Fibroblast of mammary gland (primary cell): ENCODE results near the gene CD34.

Experiments
- DNase-seq: peaks from one replicate; pipeline ENCODE4 v3.0.0-alpha.2; 2010; ENCODE audit warnings: low read depth
- H3K4me3 ChIP-seq: 2 replicates; pipeline ENCODE4 v1.5.1; 2011; ENCODE audit warnings: low read depth, mild to moderate bottlenecking, low read length, moderate library complexity; ENCODE audit not compliant: control insufficient read depth
- TF ChIP-seq, protein P1 (sequence below): conservative IDR thresholded peaks from 2 replicates; pipeline ENCODE4 v1.5.1; 2011; ENCODE audit warnings: low read depth, low read length, inconsistent platforms; ENCODE audit not compliant: control insufficient read depth, insufficient read depth

The CD34 gene

DNA sequence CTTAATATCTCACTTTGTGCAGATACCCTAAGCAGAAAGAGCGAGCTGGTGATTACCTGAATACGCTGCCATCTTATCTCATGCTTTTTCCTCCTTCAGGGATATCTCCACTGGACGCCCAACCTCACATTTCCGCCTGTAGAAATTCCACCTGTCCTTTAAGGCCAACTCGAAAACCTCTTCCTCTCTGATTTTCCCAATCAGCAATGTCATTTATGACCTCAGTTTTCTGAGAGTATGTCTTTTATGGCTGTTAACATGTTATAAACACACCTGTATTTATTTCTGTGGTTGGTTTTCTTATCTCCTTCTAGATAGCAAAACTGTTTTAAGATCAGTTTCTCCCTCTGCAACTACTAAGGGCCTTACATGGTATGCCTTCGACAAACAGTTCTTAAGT lies 41.1 kb downstream of the CD34 start:
- H3K4me3 ChIP-seq: no peak overlapping the region
- TF ChIP-seq, protein P1, sequence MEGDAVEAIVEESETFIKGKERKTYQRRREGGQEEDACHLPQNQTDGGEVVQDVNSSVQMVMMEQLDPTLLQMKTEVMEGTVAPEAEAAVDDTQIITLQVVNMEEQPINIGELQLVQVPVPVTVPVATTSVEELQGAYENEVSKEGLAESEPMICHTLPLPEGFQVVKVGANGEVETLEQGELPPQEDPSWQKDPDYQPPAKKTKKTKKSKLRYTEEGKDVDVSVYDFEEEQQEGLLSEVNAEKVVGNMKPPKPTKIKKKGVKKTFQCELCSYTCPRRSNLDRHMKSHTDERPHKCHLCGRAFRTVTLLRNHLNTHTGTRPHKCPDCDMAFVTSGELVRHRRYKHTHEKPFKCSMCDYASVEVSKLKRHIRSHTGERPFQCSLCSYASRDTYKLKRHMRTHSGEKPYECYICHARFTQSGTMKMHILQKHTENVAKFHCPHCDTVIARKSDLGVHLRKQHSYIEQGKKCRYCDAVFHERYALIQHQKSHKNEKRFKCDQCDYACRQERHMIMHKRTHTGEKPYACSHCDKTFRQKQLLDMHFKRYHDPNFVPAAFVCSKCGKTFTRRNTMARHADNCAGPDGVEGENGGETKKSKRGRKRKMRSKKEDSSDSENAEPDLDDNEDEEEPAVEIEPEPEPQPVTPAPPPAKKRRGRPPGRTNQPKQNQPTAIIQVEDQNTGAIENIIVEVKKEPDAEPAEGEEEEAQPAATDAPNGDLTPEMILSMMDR: no peak
- no peak for DNase-seq

DNA sequence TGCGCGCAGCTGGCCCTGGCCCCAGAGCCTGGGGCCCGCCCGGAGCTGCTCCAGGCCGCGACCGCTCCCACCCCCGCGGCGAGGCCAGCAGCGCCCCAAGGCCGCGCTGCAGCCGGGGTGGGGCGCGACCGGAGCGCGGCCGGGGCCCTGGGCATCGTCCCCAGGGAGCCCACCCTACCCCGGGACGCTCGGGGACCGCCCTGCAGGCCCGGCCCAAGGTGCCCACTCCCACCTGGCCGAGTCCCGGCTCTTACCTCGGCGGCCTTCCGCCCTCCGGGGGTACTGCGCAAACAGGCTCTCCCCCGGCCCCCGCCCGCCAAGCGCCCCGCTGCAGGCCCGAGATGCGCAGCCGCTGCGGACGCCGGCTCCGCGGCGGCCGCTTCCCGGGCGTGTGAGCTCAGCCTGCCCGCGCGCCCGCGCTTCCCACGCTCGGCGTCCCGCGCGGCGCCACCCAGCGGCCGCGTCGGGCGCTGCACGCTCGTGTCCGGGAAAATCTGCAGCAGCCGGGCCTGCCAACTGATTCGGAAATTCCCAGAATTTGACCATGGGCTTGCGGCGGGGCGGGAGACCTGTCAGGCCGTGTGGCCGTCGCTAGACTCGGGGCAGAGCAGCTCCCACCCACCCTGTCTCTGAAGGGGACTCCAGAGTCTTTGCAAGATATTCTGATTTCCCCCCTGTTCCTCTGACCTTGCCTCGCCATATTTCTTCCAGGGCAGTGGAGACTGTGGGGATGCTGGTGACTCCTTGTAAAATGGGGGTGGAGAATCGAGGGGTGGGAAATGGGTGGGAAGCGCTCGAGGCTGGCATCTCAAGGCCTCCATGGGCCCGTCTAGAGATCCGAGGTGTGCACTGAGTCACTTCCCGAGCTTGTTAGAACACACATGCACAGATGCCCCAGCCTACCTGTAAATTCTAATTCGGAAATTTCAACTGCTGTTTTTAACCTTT lies 41.9 kb downstream of the CD34 start:
- TF ChIP-seq, protein P1: peak; percentile 42
- peak; percentile 61 for DNase-seq
- peak overlapping the region; percentile 68 for H3K4me3 ChIP-seq

DNA sequence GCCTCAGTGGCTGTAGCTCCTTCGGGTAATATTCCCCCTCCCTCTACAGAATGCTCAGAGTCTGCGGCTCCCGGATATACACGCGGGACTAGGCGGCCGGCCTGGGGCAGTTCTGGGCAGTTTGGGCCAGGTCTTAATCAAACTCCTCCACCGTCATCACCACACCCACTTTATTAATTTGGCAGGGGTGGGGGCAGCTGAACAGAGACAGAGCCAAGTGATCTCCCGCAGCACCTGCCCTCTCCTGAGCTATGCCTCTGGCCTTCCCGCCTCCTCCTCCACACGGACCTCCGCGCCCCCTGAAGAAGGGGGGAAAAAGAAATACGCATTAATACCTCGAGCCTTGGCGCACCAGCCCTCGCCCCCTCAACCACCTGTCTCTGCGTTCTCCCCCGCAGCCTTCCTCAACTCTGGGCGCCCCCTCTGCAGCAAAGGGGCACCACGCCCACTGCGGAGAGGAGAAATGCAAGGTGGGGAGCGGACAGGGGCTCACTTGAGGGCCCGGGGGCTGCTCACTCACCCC lies 42.6 kb downstream of the CD34 start:
- peak overlapping the region; percentile 68 for H3K4me3 ChIP-seq
- TF ChIP-seq, protein P1: no peak
- peak; percentile 48 for DNase-seq

DNA sequence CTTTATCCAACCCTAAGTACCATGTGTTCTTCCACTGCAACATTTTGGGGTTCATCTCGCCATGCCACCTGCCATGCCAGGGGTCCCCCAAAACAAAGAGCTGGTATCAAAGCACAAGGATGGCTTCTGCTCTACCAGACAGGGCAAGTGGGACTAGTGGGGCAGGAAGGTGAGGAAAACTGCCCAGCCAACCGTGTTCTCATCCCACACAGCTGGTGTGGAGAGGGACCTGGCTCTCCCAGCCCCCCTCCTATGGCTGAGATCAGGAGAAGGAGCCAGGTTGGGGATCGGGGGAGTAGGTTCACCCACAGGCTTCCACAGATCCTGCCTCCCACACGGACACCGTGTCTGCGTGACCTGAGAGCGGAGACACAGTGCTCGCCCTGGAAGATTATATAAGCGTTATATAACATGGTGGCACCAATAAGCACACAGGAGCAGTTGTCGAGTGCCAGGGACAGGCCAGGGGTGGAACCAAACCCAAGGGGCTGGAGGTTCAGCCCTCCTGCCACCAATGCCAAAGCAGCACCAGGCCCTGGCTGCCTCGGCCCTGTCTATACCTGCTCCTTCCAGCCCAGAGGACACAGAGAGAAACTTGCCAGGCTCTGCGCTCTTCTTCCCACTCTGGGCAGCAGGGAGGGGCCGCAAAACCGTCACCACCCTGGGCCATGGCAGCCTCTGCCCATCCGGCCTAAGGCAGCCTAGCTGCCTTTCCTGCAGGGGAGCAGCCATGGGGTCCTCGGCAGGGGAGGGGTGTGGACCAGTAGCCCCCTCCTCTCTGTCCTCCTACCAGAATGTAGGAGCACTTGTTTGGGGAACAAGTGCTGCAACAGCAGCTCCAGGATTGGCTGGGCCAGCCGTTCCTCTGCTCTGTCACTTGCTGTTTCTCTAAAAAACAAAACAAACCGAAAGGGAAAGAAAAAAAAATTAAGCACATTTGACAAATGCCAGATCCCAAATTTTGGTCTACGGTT lies 43.5 kb downstream of the CD34 start:
- no peak for DNase-seq
- TF ChIP-seq, protein P1: no peak
- peak overlapping the region; percentile 68 for H3K4me3 ChIP-seq

DNA sequence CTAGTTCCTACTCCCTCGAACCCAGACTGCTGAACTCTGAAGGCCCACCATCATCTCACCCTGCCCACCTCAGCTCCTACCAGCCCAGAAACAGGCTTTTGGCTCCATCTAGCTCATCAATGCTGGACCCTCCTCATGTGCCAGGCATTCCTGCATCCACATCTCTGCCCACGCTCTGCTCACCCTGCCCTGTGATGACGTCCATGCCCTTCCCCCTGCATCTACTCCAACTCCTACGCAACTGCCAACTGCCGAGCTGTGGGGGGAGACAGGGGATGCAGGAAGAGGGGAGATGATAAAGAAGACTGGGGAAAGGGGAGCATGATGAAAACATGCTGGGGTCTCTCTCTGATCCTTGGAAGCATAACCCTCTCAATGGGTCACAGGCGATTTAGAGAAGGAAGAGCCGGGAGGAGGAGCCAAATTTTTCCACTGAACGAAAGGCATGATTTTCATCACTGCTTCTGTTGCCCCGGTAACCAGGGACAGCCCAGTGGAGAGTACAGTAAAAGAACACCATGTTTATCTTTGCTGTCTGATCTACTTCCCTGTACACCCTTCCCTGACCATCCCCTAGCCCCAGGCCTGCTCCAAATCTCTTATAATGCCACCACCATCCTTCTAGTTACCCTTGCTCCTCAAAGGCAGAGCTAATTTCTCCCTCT lies 44.3 kb downstream of the CD34 start:
- no peak overlapping the region for H3K4me3 ChIP-seq
- TF ChIP-seq, protein P1: no peak
- peak; percentile 66 for DNase-seq
